HFF-Myc (cell line): ENCODE data around the gene RCAN2.

Source experiments
- DNase-seq: peaks from one replicate; pipeline ENCODE4 v3.0.0-alpha.2; 2011; ENCODE audit warnings: low read depth; ENCODE audit errors: extremely low read depth
- H3K4me3 ChIP-seq: replicated peaks from 2 replicates; pipeline ENCODE4 v1.5.1; 2011; ENCODE audit warnings: low read depth, mild to moderate bottlenecking, control low read depth, low read length
- CTCF ChIP-seq: IDR thresholded peaks from 2 replicates; pipeline ENCODE4 v1.5.1; 2012; ENCODE audit warnings: mild to moderate bottlenecking, low read depth, low read length, control low read depth; ENCODE audit errors: missing control alignments

Gene RCAN2

GRCh38 chr6:46305236-46305635, 186.0 kb downstream of the RCAN2 start:
- no peak for DNase-seq
- TF ChIP-seq CTCF: no peak
- H3K4me3 ChIP-seq: no peak overlapping the region

- DNase-seq: no peak
- no peak overlapping the region for H3K4me3 ChIP-seq
- TF ChIP-seq CTCF: no peak
These were observed 188.4 kb downstream of the RCAN2 start for GRCh38 chr6:46302816-46303215.

GRCh38 chr6:46302176-46302575, 189.1 kb downstream of the RCAN2 start:
- no peak for TF ChIP-seq CTCF
- H3K4me3 ChIP-seq: no peak overlapping the region
- DNase-seq: no peak

- no peak overlapping the region for H3K4me3 ChIP-seq
- no peak for DNase-seq
- TF ChIP-seq CTCF: no peak
These were observed 192.0 kb downstream of the RCAN2 start for GRCh38 chr6:46299253-46299652.

GRCh38 chr6:46296586-46296985, 194.7 kb downstream of the RCAN2 start:
- no peak for DNase-seq
- TF ChIP-seq CTCF: no peak
- H3K4me3 ChIP-seq: no peak overlapping the region

GRCh38 chr6:46293641-46294316, 197.5 kb downstream of the RCAN2 start:
- DNase-seq: no peak
- TF ChIP-seq CTCF: no peak
- no peak overlapping the region for H3K4me3 ChIP-seq

GRCh38 chr6:46291880-46292279, 199.4 kb downstream of the RCAN2 start:
- DNase-seq: no peak
- no peak for TF ChIP-seq CTCF
- no peak overlapping the region for H3K4me3 ChIP-seq
